ENCODE results near the gene EZH2.

GRCh38 chr7:148825338-148825737 lies 58.8 kb downstream of the EZH2 start:
- TF ChIP-seq CTCF (IDR thresholded peaks at IDR 0.05) (no peak), RFX5 (IDR thresholded peaks at IDR 0.05; ENCODE audit: low read length) (no peak), MAX (IDR thresholded peaks at IDR 0.05; ENCODE audit: low read depth) (no peak), EP300 (IDR thresholded peaks at IDR 0.05; ENCODE audit: borderline replicate concordance in 1 of 2, low read depth in 1 of 2, low read length in 1 of 2) (no peak), TAF1 (IDR thresholded peaks at IDR 0.05; ENCODE audit: borderline replicate concordance, low read depth, low read length) (no peak), NRF1 (IDR thresholded peaks at IDR 0.05; ENCODE audit: low read depth, low read length) (no peak), POLR2AphosphoS5 (IDR thresholded peaks at IDR 0.05; ENCODE audit: low read depth, low read length) (no peak), CHD2 (IDR thresholded peaks at IDR 0.05; ENCODE audit: low read length, partially characterized antibody) (no peak)

Measured in SK-N-SH (cell line).